Dermis lymphatic vessel endothelial cell (primary cell): Measurements from ENCODE around the gene FXN. TPM values are rescaled to one million over a fixed set of nuclear protein-coding genes. Genes with fewer than 3 reads are reported as not detected.

Experiments
- total RNA-seq: library from RNA; depleted of rRNA; stranded (reverse); fragments of >200 nt; gene quantifications from 2 replicates; pipeline ENCODE4 v1.2.1, GENCODE V29; 2014

Gene FXN
- 0.65 and 1.4 TPM in 2 replicates for total RNA-seq

GRCh38 chr9:69035438-69036308 is at the start of gene FXN:
FXN (plus strand) TSS chr9:69035752; CDS start chr9:69035783, 31 bp downstream.

GRCh38 chr9:69014013-69014412 is 21.5 kb upstream of the FXN start, which contains the start of gene PRKACG:
PRKACG (minus strand) TSS chr9:69014113; CDS start chr9:69014092, 21 bp downstream.

Other genes with a start within 250 kb of the FXN start
- gene PRKACG, start 21.6 kb upstream of the FXN start, total RNA-seq: not detected in 2 replicates
- gene TJP2, start 138.5 kb downstream of the FXN start, total RNA-seq: 70.5 and 83.2 TPM in 2 replicates